ENCODE measurements around the gene CHSY1. TPM values are rescaled to one million over a fixed set of nuclear protein-coding genes. Genes with fewer than 3 reads are reported as not detected.
A peak's percentile ranks its signal among the peaks of the same experiment; 100 is the strongest.

Gene CHSY1
- total RNA-seq, 2 donors from 2014 or later: 10.5 to 12.9 TPM

DNA sequence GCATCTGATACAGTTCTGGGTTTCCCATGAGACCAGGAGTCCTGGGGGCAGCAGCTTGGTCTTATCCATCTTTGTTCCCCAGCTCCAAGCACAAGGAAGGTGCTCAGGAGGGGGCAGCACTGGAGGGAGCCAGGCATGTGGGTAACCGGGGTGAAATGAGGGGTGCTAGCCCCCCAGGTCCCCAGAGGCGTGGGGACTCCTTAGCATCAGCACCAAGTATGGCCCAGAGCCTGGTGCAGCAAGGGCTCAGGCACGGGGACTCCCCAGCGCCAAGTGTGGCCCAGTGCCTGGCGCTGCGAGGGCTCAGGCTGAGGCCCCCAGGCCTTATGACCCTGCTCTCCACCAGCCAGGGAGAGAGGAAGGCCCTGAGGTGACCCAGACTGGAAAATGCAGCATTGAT, 94.1 kb downstream of the CHSY1 start:
- ATAC-seq (no peak), DNase-seq (no peak)
- no peaks in the 10 kb centered on the region for H3K9me3 ChIP-seq (ENCODE audit: control insufficient read depth, low read length, poor library complexity, severe bottlenecking)
- no peak overlapping the region for H3K27ac Mint-ChIP-seq
- H3K4me1 Mint-ChIP-seq: peaks cover 2% of the 10 kb centered on the region
- H3K27me3 Mint-ChIP-seq: no peaks in the 10 kb centered on the region
- H3K36me3 Mint-ChIP-seq (ENCODE audit: low read depth): peaks cover 2% of the 10 kb centered on the region
- H3K4me3 Mint-ChIP-seq: no peak overlapping the region

DNA sequence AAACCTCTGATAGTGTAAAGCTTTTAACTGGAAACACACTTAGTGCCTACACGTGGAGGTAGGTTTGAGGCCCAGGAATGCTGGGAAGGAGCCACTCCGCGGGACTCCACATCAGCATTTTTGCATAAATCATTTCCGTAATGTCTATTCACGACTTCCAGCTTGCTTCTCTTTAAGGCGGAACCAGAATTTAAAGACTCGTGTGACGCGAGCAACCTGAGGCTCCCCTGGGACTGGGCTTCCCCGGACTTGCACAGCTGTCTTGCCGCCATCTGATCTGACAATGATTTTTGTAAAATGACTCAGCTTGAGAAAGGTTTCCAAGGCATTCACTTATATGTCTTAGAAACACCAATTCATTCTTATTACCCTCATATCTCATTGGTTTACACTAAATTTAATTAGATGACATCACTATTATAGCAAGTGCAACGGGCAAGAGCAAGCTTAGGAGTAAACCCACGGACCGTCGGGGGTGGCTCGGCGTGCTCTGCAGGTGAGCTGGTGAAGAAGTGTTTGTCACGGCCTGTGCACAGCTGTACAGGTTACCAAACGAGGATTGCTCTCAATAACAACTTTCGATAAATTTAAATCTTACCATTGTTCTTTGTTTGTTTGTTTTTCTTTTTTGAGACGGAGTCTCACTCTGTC, 95.2 kb downstream of the CHSY1 start:
- no peak for DNase-seq
- ATAC-seq: no peak
- Mint-ChIP-seq H3K4me3 (no peak overlapping the region), H3K36me3 (ENCODE audit: low read depth) (peaks cover 2% of the 10 kb centered on the region), H3K27ac (no peak overlapping the region), H3K4me1 (peaks cover 2% of the 10 kb centered on the region), H3K27me3 (no peaks in the 10 kb centered on the region)
- no peaks in the 10 kb centered on the region for H3K9me3 ChIP-seq (ENCODE audit: control insufficient read depth, low read length, poor library complexity, severe bottlenecking)

- no peak for ATAC-seq
- H3K9me3 ChIP-seq (ENCODE audit: control insufficient read depth, low read length, poor library complexity, severe bottlenecking): no peaks in the 10 kb centered on the region
- Mint-ChIP-seq H3K4me1 (peaks cover 4% of the 10 kb centered on the region), H3K4me3 (no peak overlapping the region), H3K27ac (no peak overlapping the region), H3K36me3 (ENCODE audit: low read depth) (peaks cover 2% of the 10 kb centered on the region), H3K27me3 (peaks cover 4% of the 10 kb centered on the region)
- no peak for DNase-seq
Observed at GRCh38 chr15:101156061-101156460, 95.8 kb downstream of the CHSY1 start.

DNA sequence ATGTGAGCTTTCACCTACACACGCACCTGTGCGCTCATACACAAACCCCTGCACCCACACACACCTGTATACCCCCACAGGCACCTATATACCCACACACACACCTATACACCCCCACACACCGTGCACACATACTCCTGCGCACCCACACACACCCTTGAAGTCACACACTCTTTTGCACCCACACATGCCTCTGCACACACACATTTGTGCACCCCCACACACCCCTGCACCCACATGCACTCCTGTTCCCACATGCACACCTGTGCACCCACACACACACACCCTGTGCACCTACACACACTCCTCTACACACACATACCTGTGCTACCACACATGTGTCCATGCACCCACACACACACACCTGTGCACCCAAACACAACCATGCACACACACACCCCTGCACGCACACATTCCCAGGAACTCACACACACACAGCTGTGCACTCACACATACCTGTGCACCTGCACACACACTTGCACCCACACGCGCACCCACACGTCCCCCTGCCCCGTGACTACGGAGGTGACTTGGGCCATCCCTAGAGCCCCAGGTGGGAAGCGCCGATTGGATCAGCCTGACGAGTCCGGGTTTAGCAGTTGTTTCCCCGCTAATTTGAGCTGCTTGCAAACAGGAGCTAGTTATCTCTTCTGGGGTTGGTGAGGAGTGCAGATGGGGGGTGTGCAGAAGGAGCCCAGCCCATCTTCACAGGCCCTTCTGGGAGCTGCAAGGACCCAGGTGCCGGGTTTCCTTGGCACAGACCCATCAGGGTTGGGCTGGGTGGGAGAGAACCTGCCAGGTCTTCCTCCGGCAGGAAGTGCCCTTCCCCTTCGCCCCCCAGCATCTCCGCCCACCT, 97.8 kb downstream of the CHSY1 start:
- H3K9me3 ChIP-seq (ENCODE audit: control insufficient read depth, low read length, poor library complexity, severe bottlenecking): no peaks in the 10 kb centered on the region
- Mint-ChIP-seq H3K4me1 (peaks cover 8% of the 10 kb centered on the region), H3K36me3 (ENCODE audit: low read depth) (peaks cover 2% of the 10 kb centered on the region), H3K27me3 (peaks cover 12% of the 10 kb centered on the region), H3K4me3 (no peak overlapping the region), H3K27ac (no peak overlapping the region)
- ATAC-seq: no peak
- no peak for DNase-seq

DNA sequence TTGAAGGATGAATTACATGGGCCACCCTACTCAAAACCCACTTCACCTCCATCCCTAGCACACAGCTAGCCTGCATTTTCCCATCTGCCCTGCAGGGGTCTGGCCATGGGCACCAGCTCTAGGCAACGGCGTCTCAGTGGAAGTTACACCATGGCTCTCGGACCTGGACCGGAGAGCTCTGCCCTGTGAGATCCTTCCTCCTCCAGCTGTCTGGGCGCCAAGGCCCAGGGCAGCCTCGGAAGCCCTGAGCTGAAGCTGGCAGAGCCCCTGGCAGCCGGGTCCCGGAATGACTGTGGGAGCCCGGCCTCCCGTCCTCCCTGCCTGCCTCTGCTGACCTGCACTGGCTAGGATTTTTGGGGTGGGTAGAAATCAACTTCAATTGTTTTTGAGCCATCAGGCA, 98.9 kb downstream of the CHSY1 start:
- DNase-seq (no peak), ATAC-seq (no peak)
- Mint-ChIP-seq H3K27ac (no peak overlapping the region), H3K27me3 (peaks cover 12% of the 10 kb centered on the region), H3K4me1 (peaks cover 8% of the 10 kb centered on the region), H3K4me3 (no peak overlapping the region), H3K36me3 (ENCODE audit: low read depth) (peaks cover 2% of the 10 kb centered on the region)
- no peaks in the 10 kb centered on the region for H3K9me3 ChIP-seq (ENCODE audit: control insufficient read depth, low read length, poor library complexity, severe bottlenecking)

GRCh38 chr15:101151288-101151687, 100.6 kb downstream of the CHSY1 start:
- Mint-ChIP-seq H3K27ac (no peak overlapping the region), H3K27me3 (peaks cover 17% of the 10 kb centered on the region), H3K4me1 (peaks cover 8% of the 10 kb centered on the region), H3K36me3 (ENCODE audit: low read depth) (peaks cover 2% of the 10 kb centered on the region), H3K4me3 (no peak overlapping the region)
- ATAC-seq (no peak), DNase-seq (no peak)
- no peaks in the 10 kb centered on the region for H3K9me3 ChIP-seq (ENCODE audit: control insufficient read depth, low read length, poor library complexity, severe bottlenecking)

GRCh38 chr15:101150723-101151040, 101.2 kb downstream of the CHSY1 start:
- DNase-seq (no peak), ATAC-seq (no peak)
- Mint-ChIP-seq H3K4me3 (no peak overlapping the region), H3K36me3 (ENCODE audit: low read depth) (peaks cover 2% of the 10 kb centered on the region), H3K4me1 (peaks cover 10% of the 10 kb centered on the region), H3K27ac (no peak overlapping the region), H3K27me3 (peaks cover 19% of the 10 kb centered on the region)
- H3K9me3 ChIP-seq (ENCODE audit: control insufficient read depth, low read length, poor library complexity, severe bottlenecking): no peaks in the 10 kb centered on the region

DNA sequence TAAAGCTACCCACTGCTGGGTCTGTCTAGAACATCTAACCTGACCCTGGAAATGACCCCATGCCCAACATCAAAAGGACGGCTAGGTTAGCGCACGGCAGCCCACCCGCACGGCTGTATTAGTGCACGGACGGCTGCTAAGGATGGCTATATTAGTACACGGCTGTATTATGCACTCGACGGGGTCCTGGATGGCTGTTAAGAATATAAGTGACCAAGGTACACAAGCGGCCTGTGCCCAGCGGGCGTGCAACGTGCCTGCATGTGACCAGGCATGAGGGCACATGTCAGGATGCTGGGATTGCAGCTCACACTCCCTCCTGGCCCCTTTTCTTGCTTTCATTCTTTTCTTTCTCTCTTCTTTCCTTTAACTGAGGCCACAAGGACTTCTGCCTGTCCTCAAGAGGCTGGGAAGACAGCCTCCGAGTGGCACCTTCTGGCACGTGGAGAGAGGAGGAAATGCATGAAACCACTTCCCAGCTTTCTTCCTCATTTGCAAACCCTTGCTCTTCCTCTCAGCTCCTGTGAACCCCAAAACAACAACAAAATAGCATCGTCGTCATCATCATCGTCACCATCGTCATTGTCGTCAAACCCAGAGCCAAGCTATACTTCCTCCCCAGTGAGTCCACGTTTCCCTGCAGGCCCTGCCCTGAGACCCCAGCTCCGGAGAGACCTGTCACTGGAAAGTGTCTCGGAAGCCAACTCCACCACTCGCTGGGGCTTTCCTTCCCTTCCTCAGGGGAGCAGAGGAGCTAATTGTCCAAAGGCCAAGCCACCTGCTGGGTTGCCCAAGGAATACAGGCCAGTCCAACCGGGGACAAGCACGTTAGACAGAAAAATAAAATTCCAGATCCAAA, 101.8 kb downstream of the CHSY1 start:
- DNase-seq (no peak), ATAC-seq (no peak)
- peaks cover 19% of the 10 kb centered on the region for H3K27me3 Mint-ChIP-seq
- peaks cover 10% of the 10 kb centered on the region for H3K4me1 Mint-ChIP-seq
- no peak overlapping the region for H3K4me3 Mint-ChIP-seq
- H3K27ac Mint-ChIP-seq: no peak overlapping the region
- H3K36me3 Mint-ChIP-seq (ENCODE audit: low read depth): peaks cover 2% of the 10 kb centered on the region
- no peaks in the 10 kb centered on the region for H3K9me3 ChIP-seq (ENCODE audit: control insufficient read depth, low read length, poor library complexity, severe bottlenecking)

- H3K36me3 Mint-ChIP-seq (ENCODE audit: low read depth): peaks cover 6% of the 10 kb centered on the region
- peaks cover 19% of the 10 kb centered on the region for H3K27me3 Mint-ChIP-seq
- peaks cover 12% of the 10 kb centered on the region for H3K4me1 Mint-ChIP-seq
- H3K4me3 Mint-ChIP-seq: no peak overlapping the region
- DNase-seq (no peak), ATAC-seq (no peak)
- H3K27ac Mint-ChIP-seq: no peak overlapping the region
- no peaks in the 10 kb centered on the region for H3K9me3 ChIP-seq (ENCODE audit: control insufficient read depth, low read length, poor library complexity, severe bottlenecking)
Observed at GRCh38 chr15:101148881-101149664, 102.8 kb downstream of the CHSY1 start.

DNA sequence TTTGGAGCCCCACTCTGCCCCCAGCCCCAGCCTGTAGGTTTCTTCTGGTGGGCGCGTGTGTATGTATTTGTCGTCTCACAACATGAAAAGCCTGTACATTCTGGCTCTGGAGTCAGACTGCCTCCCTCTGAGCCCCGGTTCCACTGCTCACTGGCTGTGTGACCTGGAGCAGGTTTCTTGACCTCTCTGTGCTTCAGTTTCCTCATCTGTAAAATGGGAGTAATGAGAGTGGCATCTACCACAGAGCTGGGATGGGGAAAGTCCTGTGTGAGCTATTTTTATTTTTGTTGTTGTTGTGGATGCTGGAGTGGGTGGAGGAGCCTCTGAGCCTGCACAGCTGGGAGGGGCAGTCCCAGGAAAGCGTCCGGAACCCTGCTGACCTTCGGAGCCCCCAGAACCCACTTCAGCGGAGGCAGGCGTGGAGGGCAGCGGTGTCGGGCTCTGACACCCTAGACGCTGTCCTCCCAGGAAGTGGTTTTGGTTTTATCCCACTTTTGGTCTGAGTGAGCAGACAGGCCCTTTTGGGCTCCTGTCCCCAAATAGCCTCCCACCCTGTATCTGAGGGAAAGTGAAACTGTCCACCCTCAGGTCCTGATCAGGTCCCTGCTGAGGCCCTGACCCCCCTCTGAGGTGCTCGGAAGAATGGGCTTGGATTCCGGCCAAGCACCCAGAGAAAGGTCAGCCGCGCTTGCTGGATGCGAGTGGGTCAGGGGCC, 103.5 kb downstream of the CHSY1 start:
- Mint-ChIP-seq H3K36me3 (ENCODE audit: low read depth) (peaks cover 3% of the 10 kb centered on the region), H3K4me1 (peaks cover 12% of the 10 kb centered on the region), H3K27me3 (peaks cover 19% of the 10 kb centered on the region), H3K27ac (no peak overlapping the region), H3K4me3 (peak overlapping the region; percentile 19)
- ATAC-seq (no peak), DNase-seq (no peak)
- no peaks in the 10 kb centered on the region for H3K9me3 ChIP-seq (ENCODE audit: control insufficient read depth, low read length, poor library complexity, severe bottlenecking)

GRCh38 chr15:101147181-101147580, 104.7 kb downstream of the CHSY1 start:
- H3K4me3 Mint-ChIP-seq: no peak overlapping the region
- peaks cover 19% of the 10 kb centered on the region for H3K27me3 Mint-ChIP-seq
- no peak overlapping the region for H3K27ac Mint-ChIP-seq
- peaks cover 3% of the 10 kb centered on the region for H3K36me3 Mint-ChIP-seq (ENCODE audit: low read depth)
- no peaks in the 10 kb centered on the region for H3K9me3 ChIP-seq (ENCODE audit: control insufficient read depth, low read length, poor library complexity, severe bottlenecking)
- no peak for ATAC-seq
- DNase-seq: no peak
- H3K4me1 Mint-ChIP-seq: peaks cover 12% of the 10 kb centered on the region

- Mint-ChIP-seq H3K4me1 (peaks cover 9% of the 10 kb centered on the region), H3K27me3 (peaks cover 16% of the 10 kb centered on the region), H3K4me3 (no peak overlapping the region), H3K27ac (no peak overlapping the region), H3K36me3 (ENCODE audit: low read depth) (peaks cover 3% of the 10 kb centered on the region)
- no peaks in the 10 kb centered on the region for H3K9me3 ChIP-seq (ENCODE audit: control insufficient read depth, low read length, poor library complexity, severe bottlenecking)
- no peak for ATAC-seq
- DNase-seq: no peak
Observed at GRCh38 chr15:101146118-101146702, 105.6 kb downstream of the CHSY1 start.

Data from T-helper 17 cell (primary cell).